CD4-positive, alpha-beta T cell treated with Interleukin-1 beta for 1 hour (primary cell): ENCODE data around the gene MYO3B.
A peak's percentile ranks its signal among the peaks of the same experiment; 100 is the strongest.
"Not testable (repeated sequence)": the region's sequence is repeated elsewhere in the genome, so short reads cannot be mapped to it uniquely, and the experiment has no call there.

Experiments used
- DNase-seq, 2 donors: peaks; one replicate each; pipeline ENCODE4 v3.0.0-alpha.2; 2020 to 2022

The MYO3B gene

DNA sequence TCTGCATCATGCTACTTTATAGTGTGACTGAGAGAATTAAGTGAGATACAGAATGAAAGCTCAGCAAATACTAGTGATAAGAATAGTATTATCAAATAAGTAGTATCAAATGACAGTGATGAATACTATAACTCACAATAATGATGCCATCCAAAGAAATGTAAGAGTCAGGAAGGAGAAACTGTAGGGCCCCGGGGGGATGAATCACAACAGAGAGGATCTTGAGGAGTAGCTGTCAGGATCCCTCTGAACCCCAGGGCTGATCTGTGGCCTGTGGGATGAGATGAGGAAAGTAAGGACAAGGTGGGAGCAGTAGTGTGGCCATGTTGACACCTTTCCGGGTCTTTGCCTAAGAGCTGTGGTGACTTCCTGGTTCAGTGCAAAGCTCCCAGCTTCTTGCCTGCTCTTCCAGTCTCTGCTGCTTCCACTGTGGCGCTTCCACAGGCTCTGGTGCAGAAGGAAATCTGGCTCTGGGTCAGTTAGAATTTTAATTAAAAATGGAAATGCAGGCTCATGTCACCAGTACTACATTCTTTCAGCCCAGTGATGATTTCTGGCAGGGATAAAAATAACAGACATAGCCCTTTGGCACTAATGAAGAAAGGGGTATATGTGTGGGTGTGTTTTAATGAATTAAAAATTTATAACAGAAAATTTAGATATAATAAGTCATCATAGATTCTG, 166.9 kb downstream of the MYO3B start:
- no peak for DNase-seq

DNA sequence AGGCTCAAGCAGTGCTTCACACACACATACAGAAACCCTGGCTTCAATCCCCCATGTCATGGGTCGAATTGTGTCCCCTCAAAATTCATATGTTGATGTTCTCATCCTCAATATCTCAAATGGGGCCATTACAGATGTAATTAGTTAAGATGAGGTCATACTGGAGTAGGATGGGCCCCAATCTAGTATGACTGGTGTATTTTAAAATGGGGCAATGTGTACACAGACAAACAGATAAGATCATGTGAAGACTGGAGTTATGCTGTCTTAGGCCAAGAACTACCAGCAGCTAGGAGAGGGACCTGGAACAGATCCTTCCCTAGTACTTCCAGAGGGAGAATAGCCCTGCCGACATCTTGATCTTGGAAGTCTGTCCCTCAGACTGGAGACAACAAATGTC, 167.7 kb downstream of the MYO3B start:
- no peak for DNase-seq

DNA sequence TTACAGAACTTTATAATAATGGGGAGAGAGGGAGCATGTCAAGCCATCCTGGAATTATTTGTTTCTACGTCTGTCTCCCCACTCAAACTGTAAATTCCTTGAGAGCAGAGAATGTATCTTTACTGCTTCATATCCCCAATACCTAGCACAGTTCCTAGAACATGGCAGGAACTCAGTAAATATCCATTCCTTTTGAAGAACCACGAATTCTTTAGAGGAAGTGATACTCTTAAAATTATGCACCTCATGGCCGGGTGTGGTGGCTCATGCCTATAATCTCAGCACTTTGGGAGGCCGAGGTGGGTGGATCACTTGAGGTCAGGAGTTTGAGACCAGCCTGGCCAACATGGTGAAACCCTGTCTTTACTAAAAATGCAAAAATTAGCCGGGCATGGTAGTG, 171.3 kb downstream of the MYO3B start:
- DNase-seq, result not testable (repeated sequence)

DNA sequence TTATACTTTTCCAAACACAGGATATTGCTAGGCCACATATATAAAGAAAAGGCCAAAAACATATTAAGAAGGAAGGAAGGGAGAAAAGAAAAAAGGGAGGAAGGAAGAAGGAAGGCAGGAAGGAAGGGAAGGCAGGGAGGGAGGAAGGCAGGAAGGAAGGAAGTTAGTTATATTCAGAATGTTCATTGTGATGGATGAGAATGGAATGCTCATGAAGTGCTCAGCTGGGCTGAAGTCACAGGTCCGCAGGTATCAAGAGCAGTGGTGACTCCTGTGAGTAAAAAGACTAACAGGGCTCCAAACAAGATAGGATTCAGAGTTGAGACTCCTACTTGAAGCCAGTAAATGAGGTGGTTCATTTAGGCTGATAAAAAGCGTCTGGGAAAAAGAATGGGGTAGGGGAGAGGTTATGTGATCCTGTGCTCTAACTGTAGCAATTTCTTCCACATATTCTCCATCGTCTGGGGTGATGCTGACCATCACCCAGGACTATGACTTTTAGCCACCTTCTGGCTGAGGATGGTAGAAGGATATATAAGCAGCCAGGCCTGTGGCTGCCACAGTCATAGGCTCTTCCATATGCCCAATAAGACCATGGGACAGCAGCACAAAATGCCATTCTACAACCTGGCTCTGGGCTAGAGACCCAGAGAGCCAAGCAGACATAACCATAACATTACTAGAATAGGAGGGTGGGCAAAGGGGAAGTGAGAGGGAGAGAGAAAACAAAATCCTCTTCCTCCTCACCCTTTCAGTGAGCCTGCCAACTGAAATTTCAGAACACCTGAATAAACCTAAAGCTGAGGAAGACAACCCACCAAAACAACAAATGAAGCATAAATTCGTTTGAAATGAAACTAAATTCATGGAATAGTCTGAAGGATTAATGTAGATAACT, 173.2 kb downstream of the MYO3B start:
- no peak for DNase-seq

DNA sequence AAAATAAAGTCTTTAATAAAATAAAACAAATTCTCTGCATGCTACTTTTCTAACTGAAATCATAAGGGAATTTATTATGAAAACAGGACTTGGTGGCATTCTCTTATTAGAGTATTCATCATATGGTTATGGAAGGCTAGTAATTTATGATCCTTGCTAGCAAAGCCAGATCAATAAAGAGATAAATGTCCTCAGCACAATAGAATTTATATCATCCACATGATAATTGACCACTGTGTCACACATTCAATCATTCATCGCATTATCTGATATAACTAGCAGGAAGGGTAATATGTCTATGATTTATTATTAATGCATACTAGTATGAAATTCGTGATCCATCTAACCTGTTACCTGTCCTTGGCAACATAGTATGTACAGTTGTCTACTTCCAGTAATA, 175.8 kb downstream of the MYO3B start:
- DNase-seq, result no peak

DNA sequence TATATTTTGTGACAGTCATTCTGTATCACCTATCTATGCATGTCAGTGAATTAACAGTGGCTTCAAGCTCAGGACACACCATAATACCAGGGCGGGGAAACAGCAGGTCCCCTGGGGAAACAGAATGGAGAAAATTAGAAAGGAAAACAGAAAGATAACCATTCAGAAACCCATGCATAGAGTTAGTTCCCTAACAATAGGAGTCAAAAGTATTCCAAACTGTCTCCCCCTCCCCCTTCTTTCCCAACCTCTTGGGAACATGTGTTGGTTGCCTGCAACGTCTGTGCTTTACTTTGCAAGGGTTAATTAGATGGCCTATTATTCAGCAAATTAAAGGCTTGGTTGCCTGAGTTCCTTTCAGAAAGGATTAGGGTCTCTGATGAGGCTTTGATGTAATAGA, 176.4 kb downstream of the MYO3B start:
- DNase-seq, result no peak

DNA sequence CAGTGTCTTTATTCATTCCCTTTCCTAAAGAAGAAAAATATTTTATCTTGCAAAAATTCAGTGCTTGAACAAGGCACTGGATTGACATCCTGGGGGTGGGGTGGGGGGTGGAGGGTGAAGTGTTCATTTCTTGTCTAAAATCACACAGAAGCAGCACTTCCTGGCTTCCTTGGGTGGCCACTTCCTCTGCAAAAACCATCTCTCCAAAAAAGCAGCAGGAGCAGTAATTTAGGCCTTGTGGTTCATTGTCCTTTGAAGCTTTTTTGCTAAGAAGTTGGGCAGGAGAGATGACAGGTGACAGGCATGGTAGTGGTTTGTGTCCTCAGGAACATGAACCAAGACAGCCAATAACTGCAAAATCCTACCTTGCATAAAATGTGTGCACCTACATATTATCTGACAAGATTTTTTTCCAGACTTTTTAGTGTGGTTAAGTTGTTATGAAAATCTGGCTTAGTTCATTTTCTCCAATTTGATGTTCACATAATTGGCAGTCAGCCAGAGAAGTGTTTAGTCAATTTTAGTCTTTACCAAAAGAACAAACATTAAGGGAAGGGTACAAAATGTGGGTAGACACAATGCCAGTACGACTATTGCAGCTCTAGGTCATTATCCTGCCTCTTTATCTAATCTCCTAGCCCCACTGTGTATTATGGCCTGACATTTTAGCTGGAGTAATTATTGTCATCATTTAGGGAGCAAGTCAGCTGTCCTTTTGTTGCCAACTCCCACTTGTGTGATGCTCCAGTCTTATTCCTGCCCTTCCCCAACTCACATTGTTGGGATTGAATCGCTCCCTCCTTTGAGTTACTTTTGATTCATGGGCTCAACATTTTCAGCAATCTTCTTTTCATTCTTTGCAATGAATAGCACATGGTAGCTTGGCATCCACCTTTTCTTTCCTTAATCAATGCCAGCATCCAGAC, 177.2 kb downstream of the MYO3B start:
- no peak for DNase-seq

DNA sequence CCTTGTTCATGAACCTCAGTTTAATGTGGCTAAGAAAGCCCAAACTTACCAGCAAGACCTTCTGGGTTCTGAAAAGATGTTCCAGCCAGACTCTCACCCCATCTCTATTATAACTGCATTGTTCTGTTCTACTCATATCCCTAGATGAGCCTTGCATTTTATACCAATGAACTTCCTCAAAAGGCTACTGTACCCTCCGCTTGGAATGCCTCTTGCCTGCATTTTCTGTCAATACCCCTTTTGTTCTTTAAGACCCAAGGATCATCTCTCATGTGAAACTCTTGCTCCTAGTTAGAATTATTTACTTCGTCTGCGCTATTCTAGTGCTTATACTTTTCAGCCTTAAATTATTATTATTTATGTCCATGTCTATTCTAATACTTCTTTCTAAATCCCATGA, 181.5 kb downstream of the MYO3B start:
- DNase-seq, result no peak

DNA sequence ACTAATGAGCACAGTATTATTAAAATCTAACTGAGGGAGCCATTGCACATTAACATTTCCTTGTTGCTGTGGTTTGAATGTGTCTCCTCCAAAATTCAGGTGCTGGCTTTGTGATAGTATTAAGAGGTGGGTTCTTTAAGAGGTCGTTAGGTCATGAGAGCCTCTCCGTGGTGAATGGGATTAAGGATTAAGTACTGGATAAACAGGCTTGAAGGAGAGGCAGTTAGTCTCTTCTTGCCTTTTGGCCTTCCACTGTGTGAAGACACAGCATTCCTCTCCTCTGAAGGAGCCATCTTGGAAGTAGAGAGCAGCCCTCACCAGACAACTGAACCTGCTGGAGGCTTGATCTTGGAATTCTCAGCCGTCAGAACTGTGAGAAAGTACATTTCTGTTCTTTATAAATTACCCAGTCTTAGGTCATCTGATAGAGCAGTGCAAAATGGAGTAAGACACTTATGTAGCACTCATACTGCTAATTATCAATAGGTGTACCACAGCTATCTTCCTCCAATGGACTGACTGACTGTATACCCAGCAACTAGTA, 182.7 kb downstream of the MYO3B start:
- no peak for DNase-seq

DNA sequence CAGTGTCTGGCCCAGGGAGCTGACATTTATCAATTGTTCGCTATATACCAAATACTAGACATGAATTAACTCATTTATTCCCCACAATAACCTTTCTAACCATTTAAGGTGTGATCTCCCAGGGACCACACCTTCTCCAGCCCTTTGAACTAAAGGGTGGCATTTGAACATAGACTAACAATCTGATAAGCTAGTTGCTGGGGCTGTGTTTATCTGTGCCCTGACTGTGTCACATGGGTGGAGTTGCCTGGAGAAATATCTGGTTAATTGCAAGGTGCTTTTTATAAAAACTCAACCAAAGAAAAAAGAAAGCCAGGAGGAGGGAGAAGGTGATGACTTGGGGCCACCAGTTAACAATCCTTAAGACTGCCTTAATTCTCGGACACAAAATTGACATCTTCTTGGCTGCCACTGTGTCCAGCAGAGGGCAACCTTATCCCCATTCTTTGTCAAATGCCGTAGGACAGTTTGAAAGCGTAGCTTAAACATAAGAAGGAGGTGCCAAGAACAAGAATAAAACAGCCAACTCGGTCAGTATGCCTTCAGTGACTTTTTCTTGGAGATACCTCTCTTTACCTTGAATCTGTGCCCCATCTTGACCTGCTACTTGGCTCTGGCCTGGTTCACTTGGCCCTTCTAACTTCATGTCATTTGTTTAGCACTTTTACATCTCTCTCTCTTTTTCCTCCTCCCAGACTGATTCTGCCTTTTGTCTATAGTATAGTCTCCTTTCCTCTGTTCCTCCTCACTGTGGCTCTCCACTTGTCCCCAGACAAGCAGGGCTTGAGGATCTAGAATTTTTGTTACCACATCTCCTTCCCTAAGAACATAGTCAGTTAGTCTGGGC, 183.4 kb downstream of the MYO3B start:
- DNase-seq, result peak; percentile 18 to 58

DNA sequence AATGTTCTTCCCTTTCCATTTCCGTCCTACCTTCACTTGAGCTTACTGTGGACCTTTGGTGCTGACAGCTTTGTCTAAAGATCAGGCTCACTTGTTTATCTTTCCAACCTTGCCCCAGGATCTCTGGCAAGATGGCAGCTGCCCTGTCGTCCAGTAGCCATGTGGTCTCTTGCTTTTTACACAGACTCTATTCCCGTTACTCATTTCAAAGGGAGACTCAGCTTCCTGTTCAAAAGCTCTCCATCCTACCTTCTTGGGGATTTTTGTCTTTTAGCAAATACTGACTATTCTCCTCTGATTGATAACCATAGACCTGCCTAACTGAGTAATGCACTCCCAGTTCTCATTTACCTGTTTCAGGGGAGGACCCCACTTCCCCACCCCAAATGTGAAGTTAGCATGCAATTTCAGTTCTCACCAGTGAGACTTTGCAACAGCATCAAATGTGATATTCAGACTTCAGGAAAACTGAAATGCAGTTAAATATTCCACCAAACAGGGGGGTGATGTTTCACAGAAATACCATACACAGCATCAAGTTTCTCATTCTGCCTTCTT, 184.4 kb downstream of the MYO3B start:
- no peak for DNase-seq

DNA sequence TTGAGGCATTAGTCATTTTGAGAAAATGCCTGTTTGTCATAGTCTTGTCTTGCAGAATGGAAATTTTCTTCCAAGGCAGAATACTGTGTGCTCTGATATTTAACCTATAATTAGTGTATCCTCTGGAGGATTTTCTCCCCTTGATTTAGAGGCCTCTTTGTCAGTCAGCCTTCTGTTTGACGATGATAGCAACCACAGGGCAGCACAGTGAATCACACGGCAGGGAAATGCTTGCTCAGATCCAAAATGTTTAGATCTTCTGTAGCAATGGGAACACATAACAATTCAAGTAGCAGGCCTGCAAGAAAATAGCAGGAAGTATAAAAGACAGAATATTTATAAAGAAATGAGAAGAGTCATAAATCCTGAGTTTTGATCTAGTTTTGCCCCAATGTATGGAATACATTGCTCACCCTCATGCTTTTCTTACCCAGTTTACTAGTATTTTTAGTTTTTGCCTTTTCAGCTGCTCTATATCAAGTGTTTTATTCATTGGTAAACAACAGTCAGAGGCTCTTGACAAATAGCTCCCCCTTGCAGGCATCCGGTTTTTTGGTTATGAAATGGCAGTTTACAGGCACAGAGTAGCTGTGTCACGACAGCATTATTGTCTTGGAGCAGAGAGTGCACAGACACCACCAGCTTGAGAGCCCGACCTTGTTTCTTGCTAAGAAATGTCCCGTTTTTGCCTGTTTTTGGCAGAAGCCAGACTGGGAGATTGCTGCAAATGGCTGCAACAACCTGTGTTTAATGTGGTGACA, 185.1 kb downstream of the MYO3B start:
- DNase-seq, result no peak

DNA sequence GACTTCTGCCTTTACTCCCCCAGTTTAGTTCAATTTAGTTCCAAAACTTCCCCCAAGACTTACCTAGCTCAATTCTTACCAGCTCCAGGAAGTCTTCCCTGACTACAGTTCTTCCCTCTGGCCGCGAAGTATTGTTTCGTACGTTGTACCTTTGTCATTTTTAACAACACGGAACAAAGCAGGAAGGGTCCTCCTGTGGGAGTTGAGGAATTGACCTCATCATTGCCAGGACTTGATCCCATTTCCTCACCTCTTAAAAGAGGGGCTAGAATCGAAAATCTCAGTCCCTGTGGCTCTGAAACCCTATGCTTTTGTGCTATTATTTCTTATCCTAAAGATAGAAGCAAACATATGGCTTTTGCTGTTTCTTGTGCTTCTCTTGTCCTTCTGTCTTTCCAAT, 187.1 kb downstream of the MYO3B start:
- no peak for DNase-seq

DNA sequence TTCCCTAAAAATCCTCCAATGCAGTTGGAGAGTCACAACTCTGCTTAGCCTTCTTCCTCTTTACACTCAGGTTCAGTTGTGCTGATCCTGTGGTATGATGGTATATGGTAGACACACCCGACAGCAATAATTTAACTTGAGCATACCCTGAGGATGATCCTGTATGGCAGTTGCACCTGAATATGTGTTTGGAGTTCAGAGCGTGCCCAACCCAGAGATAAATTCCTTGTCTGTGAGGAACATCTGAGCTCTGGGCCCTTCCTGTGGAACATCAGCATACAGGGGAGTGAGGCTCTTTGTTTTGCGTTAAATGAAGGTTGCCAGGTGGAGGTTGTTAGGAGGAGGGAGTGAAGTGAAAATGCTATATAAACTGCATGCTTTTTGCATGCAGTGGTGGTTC, 187.7 kb downstream of the MYO3B start:
- no peak for DNase-seq

DNA sequence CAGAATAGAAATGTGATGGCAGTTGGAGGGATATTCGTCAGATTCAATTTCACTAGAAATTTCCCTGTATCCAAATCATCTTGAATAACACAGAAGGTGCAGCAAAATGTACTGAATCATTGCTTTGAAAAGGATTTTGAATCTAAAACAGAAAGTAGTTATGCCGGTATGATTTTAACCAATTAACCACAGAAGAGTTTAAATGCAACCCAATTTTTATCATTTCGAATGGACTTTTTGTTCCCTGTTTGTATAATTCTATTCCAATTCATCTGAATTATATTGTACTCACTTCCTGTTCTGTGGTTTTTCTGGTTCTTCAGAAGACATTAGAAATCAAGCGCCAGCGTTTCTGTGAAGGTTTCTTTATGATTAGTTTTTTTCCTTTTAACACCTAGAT, 190.4 kb downstream of the MYO3B start:
- no peak for DNase-seq

DNA sequence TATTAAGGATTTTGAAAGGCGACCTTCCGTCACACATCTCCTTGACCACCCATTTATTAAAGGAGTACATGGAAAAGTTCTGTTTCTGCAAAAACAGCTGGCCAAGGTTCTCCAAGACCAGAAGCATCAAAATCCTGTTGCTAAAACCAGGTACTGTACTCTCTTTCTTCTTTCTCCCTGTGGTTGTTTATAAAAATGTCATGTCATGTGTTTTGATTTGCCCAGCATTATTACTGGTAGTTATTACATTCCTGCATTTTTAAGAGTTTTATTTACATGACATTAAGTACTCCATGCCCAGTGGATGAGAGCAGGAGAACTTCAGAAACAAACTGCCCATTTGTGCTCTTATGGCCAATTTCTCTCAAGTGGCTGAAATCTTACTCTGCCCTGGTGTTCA, 191.3 kb downstream of the MYO3B start:
- DNase-seq, result no peak

DNA sequence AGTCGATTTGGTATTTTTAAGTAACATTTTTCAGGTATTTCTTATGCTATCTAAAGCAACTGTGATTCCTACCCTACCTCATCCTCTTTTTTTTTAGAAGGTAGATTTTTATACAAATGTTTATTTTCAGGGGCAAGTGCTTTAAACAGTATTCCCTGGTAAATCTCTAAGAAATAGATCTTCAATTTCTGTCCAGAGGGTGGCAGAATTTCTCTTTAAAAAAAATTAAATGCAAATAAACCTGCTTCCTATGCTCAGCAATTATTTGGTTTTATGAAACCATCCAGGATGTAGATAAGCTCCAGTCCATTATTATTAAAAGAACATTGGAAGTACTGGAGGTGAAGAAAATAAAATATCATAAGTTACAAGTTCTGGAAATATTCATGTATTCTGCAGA, 191.9 kb downstream of the MYO3B start:
- peak in 1 of 2 donors; percentile 18 for DNase-seq

DNA sequence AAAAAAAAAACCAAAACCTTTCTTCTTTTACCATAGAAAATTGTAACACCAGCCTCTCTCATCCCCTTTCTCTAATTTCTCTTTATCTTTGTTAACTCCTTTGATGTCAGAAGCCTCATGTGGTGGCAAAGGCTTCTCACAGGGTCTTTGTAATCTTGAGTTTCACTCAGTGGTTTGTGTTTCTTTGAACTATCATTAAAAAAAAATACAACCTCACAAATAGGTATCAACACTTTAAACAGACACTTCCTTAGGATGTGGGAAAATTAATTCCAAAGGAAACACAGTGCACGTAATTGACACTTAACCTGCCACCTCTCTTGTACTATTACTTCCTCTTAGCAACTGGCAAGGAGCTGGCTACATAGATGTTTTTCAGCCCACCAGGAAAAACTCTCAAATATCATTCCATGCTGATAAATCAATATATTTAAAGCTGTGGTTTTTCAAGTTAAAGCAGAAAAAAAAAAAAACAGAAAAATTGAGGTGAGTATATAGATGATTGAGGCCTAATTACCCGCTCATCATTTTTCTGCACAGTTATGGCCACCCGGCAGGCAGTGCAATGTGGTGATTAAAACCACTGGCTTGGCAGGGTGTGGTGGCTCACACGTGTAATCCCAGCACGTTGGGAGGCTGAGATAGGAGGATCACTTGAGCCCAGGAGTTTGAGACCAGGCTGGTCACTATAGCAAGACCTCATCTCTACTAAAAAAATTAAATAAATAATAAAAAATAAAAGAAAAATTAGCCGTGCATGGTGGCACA, 193.5 kb downstream of the MYO3B start:
- DNase-seq, result no peak

DNA sequence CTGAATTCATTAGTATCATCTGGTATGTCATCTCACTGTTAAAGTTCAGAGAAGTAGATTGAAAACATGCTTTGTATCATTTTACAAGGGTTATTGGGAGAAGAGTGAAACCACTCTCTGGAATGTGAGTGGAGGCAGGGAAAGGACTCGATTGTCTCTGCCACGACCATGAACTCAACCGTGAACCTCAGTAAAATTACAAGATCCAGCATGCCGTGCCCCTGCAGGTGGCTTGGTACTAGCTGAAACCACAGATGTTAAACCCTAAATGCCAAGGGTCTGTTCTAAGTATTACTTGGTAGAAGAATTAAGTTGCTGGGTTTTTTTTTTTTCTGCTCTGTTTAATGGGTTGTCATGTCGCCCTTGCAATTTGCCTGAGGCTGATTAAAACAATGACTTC, 197.2 kb downstream of the MYO3B start:
- DNase-seq, result no peak
